Osteoblast (primary cell): ENCODE results near the gene RIPK4. TPM values are rescaled to one million over a fixed set of nuclear protein-coding genes. Genes with fewer than 3 reads are reported as not detected.

Experiments
- DNase-seq: peaks from one replicate; pipeline ENCODE4 v3.0.0; 2011; ENCODE audit warnings: low spot score, mixed read lengths; ENCODE audit not compliant: insufficient read length; ENCODE audit errors: missing footprints
- H2AFZ ChIP-seq: 2 replicates; pipeline ENCODE4 v1.6.0; 2011; ENCODE audit warnings: mild to moderate bottlenecking, low read length
- H3K27ac ChIP-seq: 2 replicates; pipeline ENCODE4 v1.5.1; 2011; ENCODE audit warnings: mild to moderate bottlenecking, low read depth, low read length, moderate library complexity
- H3K27me3 ChIP-seq: 2 replicates; pipeline ENCODE4 v1.6.0; 2012; ENCODE audit warnings: mild to moderate bottlenecking, control low read depth, inconsistent platforms, low read length, moderate library complexity; ENCODE audit not compliant: insufficient read depth
- H3K36me3 ChIP-seq: 2 replicates; pipeline ENCODE4 v1.5.1; 2011; ENCODE audit warnings: mild to moderate bottlenecking, low read length, control low read depth, moderate library complexity; ENCODE audit not compliant: insufficient read depth
- H3K4me1 ChIP-seq: 2 replicates; pipeline ENCODE4 v1.5.1; 2011; ENCODE audit warnings: mild to moderate bottlenecking, low read length, control low read depth, moderate library complexity; ENCODE audit not compliant: insufficient read depth
- H3K4me2 ChIP-seq: 2 replicates; pipeline ENCODE4 v1.6.0; 2011; ENCODE audit warnings: mild to moderate bottlenecking, low read length; ENCODE audit not compliant: insufficient read depth
- H3K4me3 ChIP-seq: fragments of 200-600 bp; sonication (generic); 3 replicates; pipeline ENCODE4 v1.5.1; 2012; ENCODE audit warnings: mild to moderate bottlenecking, low read length, inconsistent platforms; ENCODE audit not compliant: insufficient read depth
- H3K79me2 ChIP-seq: 2 replicates; pipeline ENCODE4 v1.6.0; 2012; ENCODE audit warnings: mild to moderate bottlenecking, low read length, control low read depth, inconsistent platforms; ENCODE audit not compliant: insufficient read depth
- H3K9me3 ChIP-seq: 2 replicates; pipeline ENCODE4 v1.5.1; 2011; ENCODE audit warnings: low read depth, low read length, control low read depth
- H4K20me1 ChIP-seq: 2 replicates; pipeline ENCODE4 v1.6.0; 2012; ENCODE audit warnings: mild to moderate bottlenecking, low read length, control low read depth; ENCODE audit not compliant: insufficient read depth
- total RNA-seq: library from RNA; depleted of rRNA; stranded (reverse); fragments of >200 nt; gene quantifications from 2 replicates; pipeline ENCODE4 v1.2.3, GENCODE V29; 2012
- TF ChIP-seq, protein P1 (sequence below): IDR thresholded peaks from 2 replicates; pipeline ENCODE4 v1.5.1; 2011; ENCODE audit warnings: mild to moderate bottlenecking, low read depth, low read length, moderate library complexity; ENCODE audit errors: extremely low read depth

The RIPK4 gene
- total RNA-seq, 1 donor: 2.2 TPM

DNA sequence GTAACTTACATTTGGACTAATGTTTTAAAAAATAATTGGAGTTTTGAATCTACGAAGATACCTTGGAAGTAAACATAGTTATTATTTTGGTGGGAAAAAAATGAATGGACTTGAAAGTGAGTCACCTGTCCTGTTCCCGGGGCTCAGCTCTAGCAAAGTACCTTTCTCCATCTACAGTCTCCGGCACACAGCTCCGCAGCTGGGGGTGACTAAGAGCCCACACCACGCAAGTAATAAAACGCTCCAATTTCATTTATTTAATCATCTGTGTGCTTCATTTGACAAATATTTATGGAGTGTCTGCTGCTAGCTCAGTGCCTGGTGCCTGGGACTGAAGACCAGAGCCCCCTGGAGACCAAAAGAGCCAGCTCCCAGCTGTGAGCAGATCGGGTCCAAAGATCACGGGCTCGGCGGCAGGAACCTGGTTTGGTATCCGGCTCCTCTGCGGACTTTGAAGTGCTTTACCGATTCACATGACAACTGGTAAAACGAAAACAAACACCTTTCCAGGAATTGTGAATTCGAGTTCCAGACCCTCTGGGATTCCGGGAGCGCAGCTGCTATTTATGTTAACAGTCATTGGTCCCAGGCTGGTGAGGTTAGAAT, 1.7 kb upstream of the RIPK4 start:
- H3K9me3 ChIP-seq: no peaks in the 10 kb centered on the region
- peak overlapping the region; percentile 53 for H2AFZ ChIP-seq

DNA sequence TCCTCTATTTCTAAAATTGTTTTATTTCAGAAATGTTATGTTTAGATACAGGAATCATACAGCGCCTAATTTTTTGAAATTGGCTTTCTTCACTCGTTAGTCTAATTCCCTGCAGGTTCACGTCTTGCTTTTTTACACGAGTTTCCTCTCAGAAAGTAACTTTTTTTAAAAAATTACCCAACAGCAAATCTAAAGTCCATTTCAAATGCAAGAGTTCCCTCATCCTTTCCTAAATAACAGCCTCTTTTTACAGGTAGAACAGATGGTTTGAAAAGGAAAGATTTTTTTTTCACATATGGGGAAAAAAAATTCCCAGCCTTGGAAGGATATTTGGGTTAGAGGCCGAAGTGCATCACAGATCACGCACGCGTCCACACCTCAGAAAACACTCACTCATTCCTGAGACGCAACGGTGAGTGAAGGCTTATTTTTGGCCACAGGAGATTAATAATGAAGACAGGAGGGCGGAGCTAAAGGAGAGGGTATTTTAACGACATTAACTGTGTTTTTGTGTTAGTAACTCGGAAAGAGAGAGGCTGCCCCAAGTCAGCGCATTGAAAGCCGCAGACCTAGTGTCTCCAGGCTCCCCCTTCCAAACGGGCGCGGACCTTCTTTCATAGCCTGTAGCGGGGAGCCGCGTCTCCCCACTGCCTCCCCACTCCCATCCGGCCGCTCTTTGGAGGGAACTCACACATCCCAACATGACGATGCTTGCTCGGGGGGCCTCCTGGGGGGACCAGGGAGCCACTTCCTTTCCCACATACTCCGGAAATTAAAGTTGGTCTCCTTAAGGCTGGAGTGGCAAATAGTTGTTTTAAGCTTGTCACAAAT, 969 bp upstream of the RIPK4 start:
- peak; percentile 83 for DNase-seq
- Histone ChIP-seq H2AFZ (peak overlapping the region; percentile 57), H3K27ac (peak overlapping the region; percentile 50), H3K79me2 (no peaks in the 10 kb centered on the region), H3K4me3 (peak overlapping the region; percentile 71), H4K20me1 (no peaks in the 10 kb centered on the region), H3K27me3 (peaks cover 49% of the 10 kb centered on the region), H3K4me1 (peaks cover 19% of the 10 kb centered on the region), H3K4me2 (peak overlapping the region; percentile 79), H3K9me3 (no peaks in the 10 kb centered on the region), H3K36me3 (no peaks in the 10 kb centered on the region)
- TF ChIP-seq, protein P1, sequence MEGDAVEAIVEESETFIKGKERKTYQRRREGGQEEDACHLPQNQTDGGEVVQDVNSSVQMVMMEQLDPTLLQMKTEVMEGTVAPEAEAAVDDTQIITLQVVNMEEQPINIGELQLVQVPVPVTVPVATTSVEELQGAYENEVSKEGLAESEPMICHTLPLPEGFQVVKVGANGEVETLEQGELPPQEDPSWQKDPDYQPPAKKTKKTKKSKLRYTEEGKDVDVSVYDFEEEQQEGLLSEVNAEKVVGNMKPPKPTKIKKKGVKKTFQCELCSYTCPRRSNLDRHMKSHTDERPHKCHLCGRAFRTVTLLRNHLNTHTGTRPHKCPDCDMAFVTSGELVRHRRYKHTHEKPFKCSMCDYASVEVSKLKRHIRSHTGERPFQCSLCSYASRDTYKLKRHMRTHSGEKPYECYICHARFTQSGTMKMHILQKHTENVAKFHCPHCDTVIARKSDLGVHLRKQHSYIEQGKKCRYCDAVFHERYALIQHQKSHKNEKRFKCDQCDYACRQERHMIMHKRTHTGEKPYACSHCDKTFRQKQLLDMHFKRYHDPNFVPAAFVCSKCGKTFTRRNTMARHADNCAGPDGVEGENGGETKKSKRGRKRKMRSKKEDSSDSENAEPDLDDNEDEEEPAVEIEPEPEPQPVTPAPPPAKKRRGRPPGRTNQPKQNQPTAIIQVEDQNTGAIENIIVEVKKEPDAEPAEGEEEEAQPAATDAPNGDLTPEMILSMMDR: no peak

More for the DNA sequence above, 1.7 kb upstream of the RIPK4 start:
- TF ChIP-seq, protein P1: peak; percentile 44
- Histone ChIP-seq H3K4me3 (peak overlapping the region; percentile 71), H3K4me1 (peaks cover 19% of the 10 kb centered on the region), H3K79me2 (no peaks in the 10 kb centered on the region), H3K27me3 (peaks cover 52% of the 10 kb centered on the region), H3K36me3 (no peaks in the 10 kb centered on the region), H3K27ac (peak overlapping the region; percentile 50), H3K4me2 (peak overlapping the region; percentile 79), H4K20me1 (no peaks in the 10 kb centered on the region)
- peak; percentile 93 for DNase-seq

DNA sequence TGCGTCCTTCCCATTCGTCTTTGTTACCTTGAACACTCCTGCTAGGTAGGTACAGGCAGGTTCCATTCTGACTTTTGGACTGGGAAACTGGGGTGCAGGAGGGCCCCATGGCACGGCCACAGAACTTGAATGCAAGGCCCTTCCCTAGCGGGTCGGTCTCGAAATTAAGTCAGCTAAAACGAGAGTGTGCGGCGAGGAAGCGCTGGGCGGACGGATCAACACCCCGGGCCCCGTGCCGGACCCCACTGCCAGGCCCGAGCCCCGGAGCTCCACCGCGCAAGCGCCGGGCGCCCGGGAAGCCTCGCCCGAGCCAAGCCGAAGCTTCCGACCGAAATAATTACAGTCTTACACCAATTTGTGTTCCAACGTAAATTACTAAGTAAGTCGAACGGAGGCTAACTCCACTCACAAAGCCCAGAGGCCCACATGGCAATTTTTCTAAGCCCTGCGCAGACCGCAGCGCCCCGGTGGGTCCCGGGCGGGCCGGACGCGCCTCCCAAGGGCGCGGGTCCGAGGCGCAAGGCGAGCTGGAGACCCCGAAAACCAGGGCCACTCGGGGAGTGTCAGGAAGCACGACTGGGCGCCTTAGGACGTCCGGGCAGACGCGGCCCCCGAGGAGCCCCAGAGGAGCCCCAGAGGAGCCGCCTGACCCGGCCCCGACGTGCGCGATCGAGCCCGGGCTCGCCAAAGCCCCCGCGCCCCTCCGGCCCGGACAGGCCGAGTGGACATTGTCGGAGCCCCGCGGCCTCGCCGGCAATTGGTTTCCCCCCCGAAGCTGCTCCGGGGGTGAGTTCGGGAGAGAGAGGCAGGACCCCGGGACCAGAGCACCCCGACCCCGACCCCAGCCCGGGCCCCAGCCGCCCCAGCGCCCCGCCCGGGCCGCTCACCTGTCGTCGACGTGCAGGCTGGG, 624 bp downstream of the RIPK4 start:
- Histone ChIP-seq H3K4me3 (peak overlapping the region; percentile 71), H3K36me3 (no peaks in the 10 kb centered on the region), H2AFZ (no peak overlapping the region), H3K27me3 (peaks cover 51% of the 10 kb centered on the region), H3K27ac (no peak overlapping the region), H3K9me3 (no peaks in the 10 kb centered on the region), H3K79me2 (no peaks in the 10 kb centered on the region), H3K4me2 (peak overlapping the region; percentile 79), H4K20me1 (no peaks in the 10 kb centered on the region), H3K4me1 (peaks cover 29% of the 10 kb centered on the region)
- TF ChIP-seq, protein P1: no peak
- peak; percentile 75 for DNase-seq
